ENCODE results near the gene COLEC11.
"Not testable (repeated sequence)": the region's sequence is repeated elsewhere in the genome, so short reads cannot be mapped to it uniquely, and the experiment has no call there.

Gene COLEC11

GRCh38 chr2:3656762-3657721, 62.1 kb downstream of the COLEC11 start:
- Histone ChIP-seq H3K9me3 (no peaks in the 10 kb centered on the region), H3K4me3 (no peak overlapping the region), H3K36me3 (replicated peaks) (no peaks in the 10 kb centered on the region), H3K4me1 (no peaks in the 10 kb centered on the region), H3K27me3 (ENCODE audit: low read depth) (no peaks in the 10 kb centered on the region)
- DNase-seq (ENCODE audit: low spot score in 2 of 2): no peak
- in situ Hi-C loops (cut with MboI; ENCODE audit: low sequenced_read_pairs): loop anchor here (25.0 kb wide), 1 partner anchor 1545 kb away; no protein-coding TSS in a partner anchor

GRCh38 chr2:3657881-3658280, 63.0 kb downstream of the COLEC11 start, which contains the start of gene ALLC:
TSS of gene ALLC (plus strand) at chr2:3658200. CDS start at chr2:3671158, 12,958 bp downstream.
- Histone ChIP-seq H3K4me3 (no peak within 1 kb of the TSS), H3K27me3 (ENCODE audit: low read depth) (no peaks in the 10 kb centered on the region), H3K9me3 (no peaks in the 10 kb centered on the region), H3K36me3 (replicated peaks) (no peaks in the 10 kb centered on the region), H3K4me1 (no peaks in the 10 kb centered on the region)
- in situ Hi-C loops (cut with MboI; ENCODE audit: low sequenced_read_pairs): loop anchor here (25.0 kb wide), 1 partner anchor 1546 kb away; no protein-coding TSS in a partner anchor
- no peak for DNase-seq (ENCODE audit: low spot score in 2 of 2)

DNA sequence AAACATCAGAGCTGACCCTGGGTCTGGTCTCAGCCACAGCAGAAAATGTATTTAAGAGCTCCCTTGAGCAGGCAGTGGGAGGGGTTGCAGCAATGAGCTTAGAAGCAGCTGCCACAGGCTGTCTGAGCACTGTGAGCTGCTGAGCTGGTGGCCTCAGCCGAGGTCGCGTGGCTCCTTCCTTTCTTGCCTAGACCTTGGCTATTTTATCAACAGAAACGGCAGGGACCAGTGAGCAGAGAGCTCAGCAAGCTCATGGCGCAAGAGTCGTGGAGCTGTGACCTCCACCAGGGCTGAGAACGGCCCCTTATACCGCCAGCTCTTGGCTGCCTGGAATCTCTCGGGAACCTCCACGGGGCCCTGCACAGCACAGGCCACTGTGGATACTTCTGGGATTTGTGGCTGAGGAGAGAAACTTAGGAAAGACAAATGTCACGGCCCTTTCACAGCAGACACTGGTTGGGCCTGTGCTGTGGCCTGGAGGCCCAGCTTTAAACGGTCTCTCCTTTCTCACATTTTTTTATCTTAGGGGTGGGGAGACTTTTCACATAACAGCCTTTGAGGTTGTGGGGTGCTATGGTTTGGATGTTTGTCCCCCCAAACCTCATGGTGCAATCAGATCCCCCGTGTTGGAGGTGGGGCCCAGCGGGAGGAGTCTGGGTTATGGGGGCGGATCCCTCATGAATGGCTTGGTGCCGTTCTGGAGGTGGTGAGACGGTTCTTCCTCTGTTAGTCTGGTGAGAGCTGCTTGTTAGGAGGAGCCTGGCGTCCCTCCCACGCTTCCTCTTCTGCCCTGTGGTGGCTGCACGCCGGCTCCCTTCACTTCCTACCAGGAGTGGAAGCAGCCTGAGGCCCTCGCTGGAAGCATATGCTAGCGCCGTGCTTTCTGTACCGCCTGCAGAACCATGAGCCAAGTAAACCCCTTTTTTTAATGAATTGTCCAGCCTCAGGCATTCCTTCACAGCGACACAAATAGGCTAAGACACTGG, 64.8 kb downstream of the COLEC11 start:
- Histone ChIP-seq H3K9me3 (no peaks in the 10 kb centered on the region), H3K36me3 (replicated peaks) (no peaks in the 10 kb centered on the region), H3K4me1 (no peaks in the 10 kb centered on the region), H3K27me3 (ENCODE audit: low read depth) (no peaks in the 10 kb centered on the region), H3K4me3 (no peak overlapping the region)
- in situ Hi-C loops (cut with MboI; ENCODE audit: low sequenced_read_pairs): loop anchor here (25.0 kb wide), 1 partner anchor 1547 kb away; no protein-coding TSS in a partner anchor
- DNase-seq (ENCODE audit: low spot score in 2 of 2): no peak

DNA sequence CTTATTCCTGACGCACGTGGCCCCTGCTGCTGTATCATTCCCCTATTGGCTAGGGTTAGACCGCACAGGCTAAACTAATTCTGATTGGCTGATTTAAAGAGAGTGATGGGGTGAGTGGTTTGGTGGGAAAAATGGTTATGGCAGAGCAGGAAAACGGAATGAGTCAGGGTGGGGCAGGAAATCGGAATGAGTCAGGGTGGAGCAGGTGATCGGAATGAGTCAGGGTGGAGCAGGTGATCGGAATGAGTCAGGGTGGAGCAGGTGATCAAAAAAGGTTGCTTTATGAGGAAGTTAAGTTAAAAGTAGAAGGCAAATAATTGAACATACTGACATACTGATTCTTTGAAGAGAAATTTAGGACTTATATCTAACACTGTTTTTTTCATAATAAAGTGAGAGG, 65.7 kb downstream of the COLEC11 start:
- in situ Hi-C loops (cut with MboI; ENCODE audit: low sequenced_read_pairs): loop anchor here (25.0 kb wide), 1 partner anchor 1548 kb away; no protein-coding TSS in a partner anchor
- H3K36me3 ChIP-seq (replicated peaks); H3K4me1 ChIP-seq; H3K27me3 ChIP-seq (ENCODE audit: low read depth); DNase-seq (ENCODE audit: low spot score in 2 of 2); H3K9me3 ChIP-seq; H3K4me3 ChIP-seq: not testable (repeated sequence)

DNA sequence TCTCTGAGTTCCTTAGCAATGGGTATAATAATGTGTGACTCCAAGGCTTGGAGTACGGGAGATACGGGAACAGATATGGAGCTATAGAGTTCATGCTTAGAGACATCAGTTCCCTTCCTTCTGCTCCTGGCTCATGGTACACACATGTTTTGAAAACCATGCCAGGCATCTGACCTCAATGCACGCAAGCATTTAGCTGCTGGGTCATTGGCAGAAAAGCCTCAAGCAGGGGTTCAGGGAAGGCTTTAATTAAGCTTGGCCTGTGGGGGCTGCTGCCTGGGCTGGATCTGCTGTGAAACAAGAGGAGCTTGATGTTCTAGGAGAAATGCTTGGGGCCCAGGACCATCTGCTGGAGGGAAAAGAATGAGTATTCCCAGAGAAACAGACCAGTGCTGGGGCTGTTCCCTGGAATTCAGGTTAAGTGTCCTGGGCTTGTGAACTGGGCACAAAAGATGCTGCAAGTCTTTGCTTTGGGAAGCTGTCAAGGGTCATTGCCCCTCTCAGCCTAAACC, 66.3 kb downstream of the COLEC11 start:
- H3K4me1 ChIP-seq: no peaks in the 10 kb centered on the region
- in situ Hi-C loops (cut with MboI; ENCODE audit: low sequenced_read_pairs): loop anchor here (25.0 kb wide), 1 partner anchor 1549 kb away; no protein-coding TSS in a partner anchor
- no peak for DNase-seq (ENCODE audit: low spot score in 2 of 2)
- no peaks in the 10 kb centered on the region for H3K9me3 ChIP-seq
- H3K36me3 ChIP-seq (replicated peaks): no peaks in the 10 kb centered on the region
- no peaks in the 10 kb centered on the region for H3K27me3 ChIP-seq (ENCODE audit: low read depth)
- H3K4me3 ChIP-seq: no peak overlapping the region

DNA sequence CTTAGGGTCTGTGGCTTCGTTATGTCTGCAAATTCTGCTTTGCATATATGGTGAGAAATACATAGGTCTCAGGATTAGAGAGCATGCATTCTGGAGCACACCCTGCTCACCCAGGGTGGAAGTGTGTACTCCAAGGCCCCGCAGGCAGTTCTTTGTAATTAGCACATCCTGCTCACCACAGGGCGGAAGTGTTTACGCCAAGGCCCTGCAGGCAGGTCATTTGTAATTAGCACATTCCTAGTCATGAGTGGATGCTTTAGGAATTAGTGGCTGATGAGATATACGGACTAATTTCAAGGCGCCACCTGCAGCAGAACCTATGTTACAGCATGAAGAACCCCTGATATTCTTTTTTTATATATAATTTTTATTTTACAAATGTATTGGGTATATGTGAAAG, 67.3 kb downstream of the COLEC11 start:
- Histone ChIP-seq H3K4me1 (no peaks in the 10 kb centered on the region), H3K9me3 (no peaks in the 10 kb centered on the region), H3K4me3 (no peak overlapping the region), H3K36me3 (replicated peaks) (no peaks in the 10 kb centered on the region), H3K27me3 (ENCODE audit: low read depth) (no peaks in the 10 kb centered on the region)
- in situ Hi-C loops (cut with MboI; ENCODE audit: low sequenced_read_pairs): loop anchor here (25.0 kb wide), 1 partner anchor 1550 kb away; no protein-coding TSS in a partner anchor
- DNase-seq (ENCODE audit: low spot score in 2 of 2): no peak

- Histone ChIP-seq H3K9me3 (no peaks in the 10 kb centered on the region), H3K36me3 (replicated peaks) (no peaks in the 10 kb centered on the region), H3K4me3 (no peak overlapping the region), H3K4me1 (no peaks in the 10 kb centered on the region), H3K27me3 (ENCODE audit: low read depth) (no peaks in the 10 kb centered on the region)
- in situ Hi-C loops (cut with MboI; ENCODE audit: low sequenced_read_pairs): loop anchor here (25.0 kb wide), 1 partner anchor 1552 kb away; no protein-coding TSS in a partner anchor
- no peak for DNase-seq (ENCODE audit: low spot score in 2 of 2)
Measured at GRCh38 chr2:3664118-3664517, 69.2 kb downstream of the COLEC11 start.

- H3K9me3 ChIP-seq: no peaks in the 10 kb centered on the region
- no peak overlapping the region for H3K4me3 ChIP-seq
- H3K4me1 ChIP-seq: no peaks in the 10 kb centered on the region
- H3K27me3 ChIP-seq (ENCODE audit: low read depth): no peaks in the 10 kb centered on the region
- no peak for DNase-seq (ENCODE audit: low spot score in 2 of 2)
- no peaks in the 10 kb centered on the region for H3K36me3 ChIP-seq (replicated peaks)
- in situ Hi-C loops (cut with MboI; ENCODE audit: low sequenced_read_pairs): loop anchor here (25.0 kb wide), 1 partner anchor 1553 kb away; no protein-coding TSS in a partner anchor
Measured at GRCh38 chr2:3664925-3665324, 70.0 kb downstream of the COLEC11 start.

- Histone ChIP-seq H3K4me3 (no peak overlapping the region), H3K27me3 (ENCODE audit: low read depth) (no peaks in the 10 kb centered on the region), H3K36me3 (replicated peaks) (no peaks in the 10 kb centered on the region), H3K4me1 (no peaks in the 10 kb centered on the region), H3K9me3 (no peaks in the 10 kb centered on the region)
- in situ Hi-C loops (cut with MboI; ENCODE audit: low sequenced_read_pairs): loop anchor here (25.0 kb wide), 1 partner anchor 1554 kb away; no protein-coding TSS in a partner anchor
- no peak for DNase-seq (ENCODE audit: low spot score in 2 of 2)
Measured at GRCh38 chr2:3665886-3666612, 71.1 kb downstream of the COLEC11 start.

DNA sequence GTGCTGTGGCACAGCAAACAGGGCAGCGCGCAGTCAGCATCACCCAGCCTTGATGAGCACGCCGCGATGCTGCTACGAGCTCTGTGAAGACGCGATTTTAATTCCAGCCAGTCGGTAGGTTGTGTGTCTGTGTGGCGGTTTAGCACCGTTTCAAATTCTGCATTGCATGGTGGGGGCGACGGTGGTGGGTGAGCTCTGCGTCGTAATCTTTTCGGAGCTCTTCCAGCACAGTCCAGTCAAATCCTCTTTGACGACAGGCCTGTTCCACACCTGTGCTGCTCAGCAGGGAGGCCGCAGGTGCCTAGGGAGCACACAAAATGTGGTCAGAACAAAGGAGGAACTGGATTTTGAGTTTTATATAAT, 71.7 kb downstream of the COLEC11 start:
- H3K9me3 ChIP-seq: no peaks in the 10 kb centered on the region
- no peak for DNase-seq (ENCODE audit: low spot score in 2 of 2)
- H3K27me3 ChIP-seq (ENCODE audit: low read depth): no peaks in the 10 kb centered on the region
- in situ Hi-C loops (cut with MboI; ENCODE audit: low sequenced_read_pairs): loop anchor here (25.0 kb wide), 1 partner anchor 1554 kb away; no protein-coding TSS in a partner anchor
- H3K36me3 ChIP-seq (replicated peaks): no peaks in the 10 kb centered on the region
- H3K4me3 ChIP-seq: no peak overlapping the region
- H3K4me1 ChIP-seq: no peaks in the 10 kb centered on the region

- no peaks in the 10 kb centered on the region for H3K36me3 ChIP-seq (replicated peaks)
- no peaks in the 10 kb centered on the region for H3K4me1 ChIP-seq
- no peaks in the 10 kb centered on the region for H3K9me3 ChIP-seq
- in situ Hi-C loops (cut with MboI; ENCODE audit: low sequenced_read_pairs): loop anchor here (25.0 kb wide), 1 partner anchor 1555 kb away; no protein-coding TSS in a partner anchor
- no peaks in the 10 kb centered on the region for H3K27me3 ChIP-seq (ENCODE audit: low read depth)
- no peak overlapping the region for H3K4me3 ChIP-seq
- DNase-seq (ENCODE audit: low spot score in 2 of 2): no peak
Measured at GRCh38 chr2:3667151-3667631, 72.3 kb downstream of the COLEC11 start.

DNA sequence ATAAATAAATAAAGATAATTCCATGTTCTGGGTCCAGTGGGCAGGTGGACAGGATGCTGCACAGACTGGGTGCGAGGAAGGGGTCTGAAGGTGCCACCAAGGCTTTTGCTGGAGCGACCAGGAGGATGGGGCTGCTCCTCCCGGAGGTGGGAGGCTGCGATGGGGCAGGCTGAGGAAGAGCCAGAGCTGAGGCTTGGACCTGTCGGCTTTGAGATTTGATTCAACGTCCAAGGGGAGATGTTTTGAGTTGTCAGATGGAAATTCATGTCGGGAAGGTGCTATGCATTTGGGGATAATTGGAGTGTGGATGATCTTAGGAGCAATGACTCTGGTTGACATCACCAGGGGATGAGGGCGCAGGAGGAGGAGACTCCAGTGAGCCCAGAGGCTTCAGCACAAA, 74.7 kb downstream of the COLEC11 start:
- Histone ChIP-seq H3K9me3 (no peaks in the 10 kb centered on the region), H3K27me3 (ENCODE audit: low read depth) (no peaks in the 10 kb centered on the region), H3K4me3 (no peak overlapping the region), H3K4me1 (no peaks in the 10 kb centered on the region), H3K36me3 (replicated peaks) (no peaks in the 10 kb centered on the region)
- DNase-seq (ENCODE audit: low spot score in 2 of 2): no peak
- in situ Hi-C loops (cut with MboI; ENCODE audit: low sequenced_read_pairs): loop anchor here (25.0 kb wide), 1 partner anchor 1557 kb away; no protein-coding TSS in a partner anchor

Data from HAP-1 (cell line).